Choroid plexus epithelial cell (primary cell): ENCODE measurements around the gene RITA1.

ENCODE experiments used
- DNase-seq: peaks from one replicate; pipeline ENCODE4 v3.0.0-alpha.2; 2010; ENCODE audit warnings: low read depth
- H3K4me3 ChIP-seq: 2 replicates; pipeline ENCODE4 v1.5.1; 2011; ENCODE audit warnings: low read depth, mild to moderate bottlenecking, control low read depth, low read length, moderate library complexity
- CTCF ChIP-seq: conservative IDR thresholded peaks from 2 replicates; pipeline ENCODE4 v1.5.1; 2011; ENCODE audit warnings: low read depth, mild to moderate bottlenecking, control low read depth, inconsistent platforms, low read length, moderate library complexity

RITA1 gene

GRCh38 chr12:113186666-113187325 is 1.3 kb downstream of the RITA1 start:
- no peak for DNase-seq
- TF ChIP-seq CTCF, result no peak
- peak overlapping the region; percentile 32 for H3K4me3 ChIP-seq

GRCh38 chr12:113189361-113189760 is 3.8 kb downstream of the RITA1 start:
- no peak overlapping the region for H3K4me3 ChIP-seq
- TF ChIP-seq CTCF, result no peak
- DNase-seq, result no peak

GRCh38 chr12:113190761-113191160 is 5.2 kb downstream of the RITA1 start:
- peak; percentile 66 for DNase-seq
- H3K4me3 ChIP-seq, result no peak overlapping the region
- TF ChIP-seq CTCF, result no peak

- no peak overlapping the region for H3K4me3 ChIP-seq
- no peak for TF ChIP-seq CTCF
- DNase-seq, result no peak
Observed at GRCh38 chr12:113191227-113191626, 5.7 kb downstream of the RITA1 start.

- no peak for TF ChIP-seq CTCF
- H3K4me3 ChIP-seq, result no peak overlapping the region
- peak; percentile 77 for DNase-seq
Observed at GRCh38 chr12:113194971-113195391, 9.5 kb downstream of the RITA1 start.

- no peak for DNase-seq
- H3K4me3 ChIP-seq, result no peak overlapping the region
- TF ChIP-seq CTCF, result no peak
Observed at GRCh38 chr12:113195598-113195997, 10.1 kb downstream of the RITA1 start.

- no peak for DNase-seq
- no peak for TF ChIP-seq CTCF
- H3K4me3 ChIP-seq, result no peak overlapping the region
Observed at GRCh38 chr12:113196582-113196981, 11.1 kb downstream of the RITA1 start.
